Right atrium auricular region (tissue), 2 donors: ENCODE results near the gene LPAR5. TPM values are rescaled to one million over a fixed set of nuclear protein-coding genes. Genes with fewer than 3 reads are reported as not detected.

Experiments used
- DNase-seq: peaks from one replicate; pipeline ENCODE4 v3.0.0-alpha.2; 2019; ENCODE audit warnings: low spot score
- H3K27ac ChIP-seq, 2 donors: fragments of 200-600 bp; sonication (generic); 1 replicate in 1 of 2; 2 replicates in 1 of 2; pipeline ENCODE4 v1.5.1; 2016 to 2019
- H3K27me3 ChIP-seq, 2 donors: fragments of 200-600 bp; sonication (generic); one replicate each; pipeline versions ENCODE4 v1.5.1 to v1.6.0; 2017 to 2019
- H3K36me3 ChIP-seq: fragments of 200-600 bp; sonication (generic); one replicate; pipeline ENCODE4 v1.5.1; 2016
- H3K4me1 ChIP-seq, 2 donors: fragments of 200-600 bp; sonication (generic); one replicate each; pipeline versions ENCODE4 v1.5.1 to v1.6.0; 2017 to 2019
- H3K4me3 ChIP-seq, 2 donors: fragments of 200-600 bp; sonication (generic); 1 replicate in 1 of 2; 2 replicates in 1 of 2; pipeline ENCODE4 v1.5.1; 2017 to 2019; ENCODE audit warnings: mild to moderate bottlenecking in 1 of 2, moderate library complexity in 1 of 2
- H3K9me3 ChIP-seq, 2 donors: fragments of 200-600 bp; sonication (generic); one replicate each; pipeline ENCODE4 v1.5.1; 2019
- CTCF ChIP-seq, 2 donors: fragments of 200-600 bp; sonication (generic); IDR thresholded peaks; one replicate each; pipeline ENCODE4 v1.5.1; 2019; ENCODE audit warnings: antibody characterized with exemption in 2 of 2
- total RNA-seq, 2 donors: library from RNA; depleted of rRNA; stranded (reverse); fragments of >200 nt; gene quantifications; one replicate each; pipeline ENCODE4 v1.1.0, GENCODE V29; 2016

LPAR5 gene
- total RNA-seq, 2 donors from 2014 or later: 1.6 to 3.7 TPM

- peaks cover 44% of the 10 kb centered on the region for H3K36me3 ChIP-seq
- TF ChIP-seq CTCF (IDR thresholded peaks at IDR 0.05): no peak
- H3K4me3 ChIP-seq: no peak overlapping the region
- H3K27ac ChIP-seq: no peak overlapping the region
- no peaks in the 10 kb centered on the region for H3K9me3 ChIP-seq
- peaks cover 0 to 12% of the 10 kb centered on the region in 2 donors for H3K4me1 ChIP-seq
- no peak for DNase-seq
- no peaks in the 10 kb centered on the region for H3K27me3 ChIP-seq
These were observed 30.5 kb upstream of the LPAR5 start for GRCh38 chr12:6666211-6666610.

DNA sequence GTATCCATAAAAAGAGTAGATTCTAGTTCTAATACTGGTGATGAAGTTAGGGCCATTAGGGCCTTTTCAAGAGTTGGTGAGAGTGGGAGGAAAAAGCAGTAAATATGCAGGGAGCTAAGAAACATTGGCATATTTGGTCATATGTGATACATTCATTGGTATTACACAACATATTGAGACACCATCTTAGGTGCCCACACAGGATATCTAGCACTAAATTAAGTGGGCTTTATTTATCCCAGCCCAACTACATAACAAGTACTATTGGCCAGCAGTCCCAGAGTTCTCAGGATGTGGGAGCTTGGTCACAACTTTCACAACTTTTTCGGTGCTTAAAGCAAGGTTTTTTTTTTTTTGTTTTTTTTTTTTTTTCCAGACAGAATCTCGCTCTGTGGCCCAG lies 29.1 kb upstream of the LPAR5 start:
- DNase-seq: no peak
- H3K27me3 ChIP-seq: no peaks in the 10 kb centered on the region
- H3K4me3 ChIP-seq: no peak overlapping the region
- H3K36me3 ChIP-seq: peaks cover 31% of the 10 kb centered on the region
- no peak for TF ChIP-seq CTCF (IDR thresholded peaks at IDR 0.05)
- no peaks in the 10 kb centered on the region for H3K9me3 ChIP-seq
- no peak overlapping the region for H3K27ac ChIP-seq
- peaks cover 0 to 12% of the 10 kb centered on the region in 2 donors for H3K4me1 ChIP-seq

DNA sequence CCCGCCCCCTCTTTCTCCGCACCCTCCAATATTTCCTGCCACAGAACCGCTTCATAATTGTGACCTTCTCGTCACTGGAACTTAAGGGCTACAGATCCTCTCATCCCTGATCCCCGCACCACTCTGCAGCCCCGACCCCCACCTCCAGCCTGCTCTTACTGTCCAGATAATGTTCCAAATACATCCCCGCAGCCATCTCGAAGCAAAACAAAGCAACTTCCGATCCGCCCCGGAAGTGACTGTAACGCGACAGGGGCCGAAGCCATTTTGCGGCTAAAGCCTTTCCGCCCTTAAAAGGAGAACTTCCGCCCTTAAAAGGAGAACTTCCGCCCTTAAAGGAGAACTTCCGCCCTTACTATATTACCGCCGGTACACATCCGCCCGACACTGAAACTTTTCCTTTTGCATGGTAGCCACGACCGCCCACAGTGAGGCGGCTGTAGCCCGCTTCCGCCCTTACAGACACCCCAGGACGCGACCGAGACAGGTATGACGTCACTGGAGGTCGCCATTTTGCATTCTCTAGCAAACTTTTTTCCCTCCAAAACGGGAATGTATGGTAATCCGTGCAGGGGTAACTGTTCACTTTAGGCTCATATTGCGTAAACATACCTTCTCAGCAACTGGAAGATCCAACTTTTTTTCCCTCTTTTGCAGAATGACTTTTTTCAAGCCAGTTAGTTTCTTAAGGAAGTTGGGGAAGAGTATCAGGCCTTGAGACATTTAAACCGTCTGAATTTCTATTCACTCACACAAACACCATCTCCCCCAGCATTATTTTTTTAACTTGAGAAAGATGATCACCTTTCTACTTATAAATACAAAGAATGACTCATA lies 27.4 kb upstream of the LPAR5 start, which contains the start of gene ING4:
Gene ING4 (minus strand): TSS at position 214 of the 837 bp plus-strand sequence. CDS start 18 bp downstream, at position 196.
- DNase-seq: peak; percentile 99
- peaks cover 0 to 12% of the 10 kb centered on the region in 2 donors for H3K4me1 ChIP-seq
- H3K36me3 ChIP-seq: peaks cover 13% of the 10 kb centered on the region
- no peaks in the 10 kb centered on the region for H3K9me3 ChIP-seq
- H3K4me3 ChIP-seq: peak within 1 kb of the TSS; percentile 78 to 84
- H3K27ac ChIP-seq: peak within 1 kb of the TSS; percentile 77 to 80
- TF ChIP-seq CTCF (IDR thresholded peaks at IDR 0.05): no peak
- no peaks in the 10 kb centered on the region for H3K27me3 ChIP-seq

DNA sequence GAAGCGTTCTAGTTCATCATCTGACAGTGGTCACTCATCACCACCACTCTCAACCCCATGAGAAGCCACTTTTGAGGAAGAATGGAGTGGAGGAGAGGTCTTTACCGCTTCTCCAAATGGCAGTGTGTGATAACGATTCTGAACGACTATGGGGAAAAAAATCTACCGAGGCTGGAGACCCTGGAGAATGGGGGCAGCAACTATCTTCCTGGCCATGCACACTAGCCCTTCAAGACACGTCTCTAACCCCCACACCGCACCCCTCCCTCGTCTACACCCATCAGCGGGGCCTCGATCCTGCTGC lies 26.8 kb upstream of the LPAR5 start:
- Histone ChIP-seq H3K9me3 (no peaks in the 10 kb centered on the region), H3K27ac (peak overlapping the region; percentile 71 to 80), H3K4me3 (peak overlapping the region; percentile 78 to 84), H3K27me3 (no peaks in the 10 kb centered on the region), H3K36me3 (peaks cover 8% of the 10 kb centered on the region), H3K4me1 (peaks cover 0 to 12% of the 10 kb centered on the region in 2 donors)
- no peak for DNase-seq
- TF ChIP-seq CTCF (IDR thresholded peaks at IDR 0.05): no peak

DNA sequence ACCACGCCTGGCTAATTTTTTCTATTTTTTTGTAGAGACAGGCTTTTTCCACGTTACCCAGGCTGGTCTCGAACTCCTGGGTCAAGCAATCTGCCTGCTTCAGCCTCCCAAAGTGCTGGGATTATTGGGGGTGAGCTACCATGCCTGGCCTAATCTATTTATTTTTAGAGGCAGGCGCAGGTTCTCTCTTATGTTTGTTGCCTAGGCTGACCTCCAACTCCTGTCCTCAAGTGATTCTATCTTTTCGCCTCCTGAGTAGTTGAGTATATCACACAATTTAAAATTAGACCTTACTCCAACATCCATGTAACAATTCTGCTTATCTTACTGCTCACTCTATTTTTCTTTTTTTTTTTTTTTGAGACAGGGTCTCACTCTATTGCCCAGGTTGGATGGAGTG lies 18.2 kb upstream of the LPAR5 start:
- Histone ChIP-seq H3K27me3 (no peaks in the 10 kb centered on the region), H3K27ac (peak overlapping the region; percentile 35 to 54), H3K4me1 (peaks cover 0 to 10% of the 10 kb centered on the region in 2 donors), H3K36me3 (peaks cover 65% of the 10 kb centered on the region), H3K4me3 (no peak overlapping the region), H3K9me3 (no peaks in the 10 kb centered on the region)
- no peak for DNase-seq
- no peak for TF ChIP-seq CTCF (IDR thresholded peaks at IDR 0.05)
